ENCODE data around the gene PDE10A.

DNA sequence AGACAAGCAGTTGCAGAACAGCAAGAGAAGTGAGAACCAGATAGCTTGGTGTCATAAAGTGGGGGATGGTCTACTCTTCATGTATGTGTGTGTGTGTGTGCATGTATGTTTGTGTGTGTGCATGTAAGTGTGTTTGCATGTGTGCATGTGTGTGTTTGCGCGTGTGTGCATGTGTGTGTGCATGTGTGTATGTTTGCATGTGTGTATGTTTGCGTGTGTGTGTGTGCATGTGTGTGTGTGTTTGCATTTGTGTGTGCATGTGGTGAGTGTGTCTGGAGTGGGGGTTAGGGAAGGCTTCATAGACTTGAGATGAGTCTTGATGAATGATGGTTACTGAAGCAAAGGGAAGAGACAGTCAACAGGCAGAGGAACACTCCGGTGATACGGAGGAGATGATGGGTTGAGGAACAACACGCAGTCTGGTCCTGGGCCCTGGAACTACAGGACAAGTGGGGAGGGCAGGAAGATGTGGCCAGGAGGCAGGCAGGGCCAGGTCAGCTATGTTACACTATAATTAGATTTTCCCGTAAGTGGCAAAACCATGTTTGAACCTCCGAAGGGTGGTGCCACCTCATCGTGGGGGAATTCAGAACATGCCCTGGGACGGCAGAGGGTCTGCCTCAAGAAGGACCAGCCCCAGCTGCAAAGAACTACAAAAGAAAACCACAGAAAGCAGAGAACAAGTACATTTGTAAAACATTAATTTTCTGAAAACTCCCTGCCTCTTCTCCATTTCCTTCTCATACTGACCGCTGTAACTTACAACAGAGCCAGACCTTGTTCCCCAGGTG lies 38.7 kb upstream of the PDE10A start:
- no peak for TF ChIP-seq POLR2AphosphoS5 (IDR thresholded peaks at IDR 0.05)
- TF ChIP-seq, protein P1, sequence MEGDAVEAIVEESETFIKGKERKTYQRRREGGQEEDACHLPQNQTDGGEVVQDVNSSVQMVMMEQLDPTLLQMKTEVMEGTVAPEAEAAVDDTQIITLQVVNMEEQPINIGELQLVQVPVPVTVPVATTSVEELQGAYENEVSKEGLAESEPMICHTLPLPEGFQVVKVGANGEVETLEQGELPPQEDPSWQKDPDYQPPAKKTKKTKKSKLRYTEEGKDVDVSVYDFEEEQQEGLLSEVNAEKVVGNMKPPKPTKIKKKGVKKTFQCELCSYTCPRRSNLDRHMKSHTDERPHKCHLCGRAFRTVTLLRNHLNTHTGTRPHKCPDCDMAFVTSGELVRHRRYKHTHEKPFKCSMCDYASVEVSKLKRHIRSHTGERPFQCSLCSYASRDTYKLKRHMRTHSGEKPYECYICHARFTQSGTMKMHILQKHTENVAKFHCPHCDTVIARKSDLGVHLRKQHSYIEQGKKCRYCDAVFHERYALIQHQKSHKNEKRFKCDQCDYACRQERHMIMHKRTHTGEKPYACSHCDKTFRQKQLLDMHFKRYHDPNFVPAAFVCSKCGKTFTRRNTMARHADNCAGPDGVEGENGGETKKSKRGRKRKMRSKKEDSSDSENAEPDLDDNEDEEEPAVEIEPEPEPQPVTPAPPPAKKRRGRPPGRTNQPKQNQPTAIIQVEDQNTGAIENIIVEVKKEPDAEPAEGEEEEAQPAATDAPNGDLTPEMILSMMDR (IDR thresholded peaks at IDR 0.05): no peak

All from esophagus muscularis mucosa (tissue), 3 donors.